ENCODE measurements around the gene CNTFR. TPM values are rescaled to one million over a fixed set of nuclear protein-coding genes. Genes with fewer than 3 reads are reported as not detected.

CNTFR gene
- total and polyA plus RNA-seq, 2 experiments from 2014 or later = 4.7 to 7.5 TPM

GRCh38 chr9:34513567-34514214, 75.8 kb downstream of the CNTFR start:
- Histone ChIP-seq H3K4me3 (no peak overlapping the region), H3K4me2 (no peak overlapping the region), H3K36me3 (replicated peaks; ENCODE audit: insufficient read depth, low read depth) (no peaks in the 10 kb centered on the region), H3K9me2 (replicated peaks; ENCODE audit: insufficient read depth) (no peaks in the 10 kb centered on the region), H2AFZ (no peak overlapping the region), H3K27me3 (no peaks in the 10 kb centered on the region), H3K79me2 (no peaks in the 10 kb centered on the region), H3K27ac (no peak overlapping the region), H3K4me1 (ENCODE audit: insufficient read depth) (peaks cover 14% of the 10 kb centered on the region), H4K20me1 (ENCODE audit: insufficient read depth, poor library complexity, severe bottlenecking) (no peaks in the 10 kb centered on the region), H3K9me3 (ENCODE audit: low read depth) (no peaks in the 10 kb centered on the region)
- DNase-seq (ENCODE audit: low spot score) = peak; percentile 18
- WGBS (ENCODE audit: low lambda C conversion rate, missing lambda C conversion rate) = 53% methylated on average over 2 of the region's 2 CpGs
- no peak for TF ChIP-seq EZH2phosphoT487 (IDR thresholded peaks at IDR 0.05; ENCODE audit: low read depth, severe bottlenecking, unreplicated experiment)
- no peak for TF ChIP-seq EZH2 (IDR thresholded peaks at IDR 0.05; ENCODE audit: borderline replicate concordance)
- TF ChIP-seq CTCF (IDR thresholded peaks at IDR 0.05; ENCODE audit: poor library complexity) = no peak

- Histone ChIP-seq H3K4me2 (no peak overlapping the region), H3K36me3 (replicated peaks; ENCODE audit: insufficient read depth, low read depth) (no peaks in the 10 kb centered on the region), H3K4me3 (no peak overlapping the region), H3K27ac (no peak overlapping the region), H4K20me1 (ENCODE audit: insufficient read depth, poor library complexity, severe bottlenecking) (no peaks in the 10 kb centered on the region), H3K9me2 (replicated peaks; ENCODE audit: insufficient read depth) (no peaks in the 10 kb centered on the region), H3K4me1 (ENCODE audit: insufficient read depth) (peaks cover 14% of the 10 kb centered on the region), H2AFZ (no peak overlapping the region), H3K27me3 (no peaks in the 10 kb centered on the region), H3K79me2 (no peaks in the 10 kb centered on the region), H3K9me3 (ENCODE audit: low read depth) (no peaks in the 10 kb centered on the region)
- WGBS (ENCODE audit: low lambda C conversion rate, missing lambda C conversion rate) = 56% methylated on average over 9 of the region's 9 CpGs
- TF ChIP-seq EZH2 (IDR thresholded peaks at IDR 0.05; ENCODE audit: borderline replicate concordance) (no peak), CTCF (IDR thresholded peaks at IDR 0.05; ENCODE audit: poor library complexity) (no peak), EZH2phosphoT487 (IDR thresholded peaks at IDR 0.05; ENCODE audit: low read depth, severe bottlenecking, unreplicated experiment) (no peak)
- DNase-seq (ENCODE audit: low spot score) = peak; percentile 18
These were observed 77.1 kb downstream of the CNTFR start for GRCh38 chr9:34512131-34513078.

- no peak overlapping the region for H2AFZ ChIP-seq
- no peaks in the 10 kb centered on the region for H3K9me3 ChIP-seq (ENCODE audit: low read depth)
- H3K36me3 ChIP-seq (replicated peaks; ENCODE audit: insufficient read depth, low read depth) = no peaks in the 10 kb centered on the region
- peaks cover 14% of the 10 kb centered on the region for H3K4me1 ChIP-seq (ENCODE audit: insufficient read depth)
- WGBS (ENCODE audit: low lambda C conversion rate, missing lambda C conversion rate) = 68% methylated on average over 13 of the region's 13 CpGs
- H3K27me3 ChIP-seq = no peaks in the 10 kb centered on the region
- no peak overlapping the region for H3K27ac ChIP-seq
- TF ChIP-seq EZH2phosphoT487 (IDR thresholded peaks at IDR 0.05; ENCODE audit: low read depth, severe bottlenecking, unreplicated experiment) = no peak
- TF ChIP-seq EZH2 (IDR thresholded peaks at IDR 0.05; ENCODE audit: borderline replicate concordance) = no peak
- TF ChIP-seq CTCF (IDR thresholded peaks at IDR 0.05; ENCODE audit: poor library complexity) = no peak
- no peaks in the 10 kb centered on the region for H4K20me1 ChIP-seq (ENCODE audit: insufficient read depth, poor library complexity, severe bottlenecking)
- H3K79me2 ChIP-seq = no peaks in the 10 kb centered on the region
- H3K9me2 ChIP-seq (replicated peaks; ENCODE audit: insufficient read depth) = no peaks in the 10 kb centered on the region
- no peak overlapping the region for H3K4me2 ChIP-seq
- DNase-seq (ENCODE audit: low spot score) = no peak
- no peak overlapping the region for H3K4me3 ChIP-seq
These were observed 78.7 kb downstream of the CNTFR start for GRCh38 chr9:34510497-34511468.
